Spleen (tissue), 7 donors: ENCODE results near the gene SPTLC3.
"Not testable (repeated sequence)": the region's sequence is repeated elsewhere in the genome, so short reads cannot be mapped to it uniquely, and the experiment has no call there.

Experiments
- CTCF ChIP-seq, 11 experiments: fragments of 200-600 bp in 7 of 11; fragments of 450-650 bp in 4 of 11; sonication (generic) in 4 of 11; IDR thresholded peaks in 8 of 11; conservative IDR thresholded peaks in 3 of 11; 1 replicate in 7 of 11; 2 replicates in 4 of 11; pipeline versions ENCODE4 v1.4.0 to v1.8.0; 2016 to 2021; ENCODE audit warnings: antibody characterized with exemption in 11 of 11, inconsistent platforms in 4 of 11, mild to moderate bottlenecking in 1 of 11
- POLR2AphosphoS5 ChIP-seq, 3 donors: sonication (generic); formaldehyde crosslinking; IDR thresholded peaks; one replicate each; pipeline ENCODE4 v1.5.1; 2017; ENCODE audit warnings: antibody characterized with exemption in 3 of 3
- donor health status: DM: no; HTN: no; CAD: no; lungs with moderate emphysema.
- donor health status: DM: no; HTN: no; CAD: no.
- donor health status: DM: no; HTN: no; CAD: no.

- TF ChIP-seq CTCF (IDR thresholded peaks at IDR 0.05 in 8 of 11, conservative IDR thresholded peaks at IDR 0.05 in 3 of 11); POLR2AphosphoS5 (IDR thresholded peaks at IDR 0.05): not testable (repeated sequence)
These were observed 29.1 kb upstream of the SPTLC3 start for GRCh38 chr20:12979713-12980112.
